ENCODE measurements around the gene STEAP1.
"Not testable (repeated sequence)": the region's sequence is repeated elsewhere in the genome, so short reads cannot be mapped to it uniquely, and the experiment has no call there.

DNA sequence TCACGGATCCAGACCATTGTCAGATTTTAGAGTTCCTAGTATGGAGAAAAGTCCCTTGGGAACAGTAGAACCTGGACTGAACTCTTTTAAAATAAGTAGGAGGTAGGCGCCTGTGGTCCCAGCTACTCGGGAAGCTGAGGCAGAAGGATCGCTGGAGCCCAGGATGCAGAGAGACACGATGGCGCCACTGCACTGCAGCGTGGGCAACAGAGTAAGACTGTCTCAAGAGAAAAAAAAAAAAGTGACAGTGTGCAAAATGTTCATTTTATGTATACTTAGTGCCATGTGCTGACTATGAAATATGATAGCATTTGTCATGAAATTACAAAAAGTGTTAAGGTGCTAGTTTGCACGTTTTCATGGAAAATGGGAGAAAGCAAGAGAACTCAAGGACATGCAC, 22.5 kb upstream of the STEAP1 start:
- TF ChIP-seq, protein P1, sequence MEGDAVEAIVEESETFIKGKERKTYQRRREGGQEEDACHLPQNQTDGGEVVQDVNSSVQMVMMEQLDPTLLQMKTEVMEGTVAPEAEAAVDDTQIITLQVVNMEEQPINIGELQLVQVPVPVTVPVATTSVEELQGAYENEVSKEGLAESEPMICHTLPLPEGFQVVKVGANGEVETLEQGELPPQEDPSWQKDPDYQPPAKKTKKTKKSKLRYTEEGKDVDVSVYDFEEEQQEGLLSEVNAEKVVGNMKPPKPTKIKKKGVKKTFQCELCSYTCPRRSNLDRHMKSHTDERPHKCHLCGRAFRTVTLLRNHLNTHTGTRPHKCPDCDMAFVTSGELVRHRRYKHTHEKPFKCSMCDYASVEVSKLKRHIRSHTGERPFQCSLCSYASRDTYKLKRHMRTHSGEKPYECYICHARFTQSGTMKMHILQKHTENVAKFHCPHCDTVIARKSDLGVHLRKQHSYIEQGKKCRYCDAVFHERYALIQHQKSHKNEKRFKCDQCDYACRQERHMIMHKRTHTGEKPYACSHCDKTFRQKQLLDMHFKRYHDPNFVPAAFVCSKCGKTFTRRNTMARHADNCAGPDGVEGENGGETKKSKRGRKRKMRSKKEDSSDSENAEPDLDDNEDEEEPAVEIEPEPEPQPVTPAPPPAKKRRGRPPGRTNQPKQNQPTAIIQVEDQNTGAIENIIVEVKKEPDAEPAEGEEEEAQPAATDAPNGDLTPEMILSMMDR (IDR thresholded peaks at IDR 0.05): not testable (repeated sequence)
- TF ChIP-seq POLR2A (IDR thresholded peaks at IDR 0.05): not testable (repeated sequence)

All from right lobe of liver (tissue), 4 donors.